Thyroid gland (tissue), 4 donors: ENCODE measurements around the gene TRIM16.
"Not testable (repeated sequence)": the region's sequence is repeated elsewhere in the genome, so short reads cannot be mapped to it uniquely, and the experiment has no call there.

Source experiments
- CTCF ChIP-seq, 6 experiments: fragments of 200-600 bp in 3 of 6; fragments of 450-650 bp in 3 of 6; sonication (generic) in 3 of 6; IDR thresholded peaks; one replicate each; pipeline ENCODE4 v1.5.1; 2016 to 2019; ENCODE audit warnings: antibody characterized with exemption in 6 of 6, mild to moderate bottlenecking in 2 of 6, inconsistent platforms in 1 of 6, moderate library complexity in 1 of 6
- POLR2A ChIP-seq, 2 donors: fragments of 450-650 bp; IDR thresholded peaks; one replicate each; pipeline ENCODE4 v1.6.1; 2017; ENCODE audit warnings: antibody characterized with exemption in 2 of 2, mild to moderate bottlenecking in 2 of 2, moderate library complexity in 1 of 2

GRCh38 chr17:15592960-15593359 lies 91.2 kb downstream of the TRIM16 start:
- not testable (repeated sequence) for TF ChIP-seq CTCF, POLR2A (IDR thresholded peaks at IDR 0.05)
